ENCODE measurements around the gene PAQR7. TPM values are rescaled to one million over a fixed set of nuclear protein-coding genes. Genes with fewer than 3 reads are reported as not detected.

Gene PAQR7
- polyA plus RNA-seq, 1 donor from 2014 or later, result 4.1 TPM

- H3K9me3 ChIP-seq (ENCODE audit: low read length), result no peaks in the 10 kb centered on the region
- no peaks in the 10 kb centered on the region for H4K20me1 ChIP-seq (ENCODE audit: insufficient read depth)
- no peaks in the 10 kb centered on the region for H3F3A ChIP-seq (ENCODE audit: insufficient read depth, low read length, poor library complexity, severe bottlenecking)
- H3K27ac ChIP-seq (ENCODE audit: low read length), result no peak overlapping the region
- peaks cover 16% of the 10 kb centered on the region for H3K27me3 ChIP-seq (ENCODE audit: insufficient read depth, low read depth, low read length)
- H3K4me3 ChIP-seq (ENCODE audit: low read length), result no peak overlapping the region
- H3K36me3 ChIP-seq (ENCODE audit: insufficient read depth, low read length), result no peaks in the 10 kb centered on the region
- no peaks in the 10 kb centered on the region for H3K79me2 ChIP-seq (replicated peaks; ENCODE audit: insufficient read depth, low read length)
- H2AFZ ChIP-seq (ENCODE audit: low read depth, low read length), result no peak overlapping the region
- H3K4me2 ChIP-seq (ENCODE audit: low read length), result no peak overlapping the region
- no peaks in the 10 kb centered on the region for H3K9me2 ChIP-seq (ENCODE audit: insufficient read depth, low read length)
- H3K9ac ChIP-seq (ENCODE audit: low read length), result no peak overlapping the region
- no peak for TF ChIP-seq MXI1 (conservative IDR thresholded peaks at IDR 0.05; ENCODE audit: poor library complexity, severe bottlenecking)
- TF ChIP-seq REST (IDR thresholded peaks at IDR 0.05; ENCODE audit: borderline replicate concordance), result no peak
- TF ChIP-seq CTCF (IDR thresholded peaks at IDR 0.05; ENCODE audit: poor library complexity, severe bottlenecking), result no peak
- TF ChIP-seq TAF1 (IDR thresholded peaks at IDR 0.05; ENCODE audit: low read depth), result no peak
- no peak for TF ChIP-seq EP300 (conservative IDR thresholded peaks at IDR 0.05; ENCODE audit: poor library complexity, severe bottlenecking)
- TF ChIP-seq EZH2 (IDR thresholded peaks at IDR 0.05; ENCODE audit: borderline replicate concordance, insufficient read depth, low read length, poor library complexity, severe bottlenecking), result no peak
- no peak for TF ChIP-seq POLR2AphosphoS5 (IDR thresholded peaks at IDR 0.05)
- TF ChIP-seq RAD21 (conservative IDR thresholded peaks at IDR 0.05), result no peak
- TF ChIP-seq SMC3 (conservative IDR thresholded peaks at IDR 0.05; ENCODE audit: poor library complexity), result no peak
Observed at GRCh38 chr1:25871704-25872494, 3.6 kb downstream of the PAQR7 start.

- Histone ChIP-seq H3K4me3 (ENCODE audit: low read length) (no peak overlapping the region), H3K9me3 (ENCODE audit: low read length) (no peaks in the 10 kb centered on the region), H3K4me2 (ENCODE audit: low read length) (no peak overlapping the region), H3K79me2 (replicated peaks; ENCODE audit: insufficient read depth, low read length) (no peaks in the 10 kb centered on the region), H3K36me3 (ENCODE audit: insufficient read depth, low read length) (no peaks in the 10 kb centered on the region), H2AFZ (ENCODE audit: low read depth, low read length) (no peak overlapping the region), H3K9ac (ENCODE audit: low read length) (no peak overlapping the region), H3K27me3 (ENCODE audit: insufficient read depth, low read depth, low read length) (peaks cover 14% of the 10 kb centered on the region), H3F3A (ENCODE audit: insufficient read depth, low read length, poor library complexity, severe bottlenecking) (no peaks in the 10 kb centered on the region), H3K27ac (ENCODE audit: low read length) (no peak overlapping the region), H3K9me2 (ENCODE audit: insufficient read depth, low read length) (no peaks in the 10 kb centered on the region), H4K20me1 (ENCODE audit: insufficient read depth) (no peaks in the 10 kb centered on the region)
- TF ChIP-seq EZH2 (IDR thresholded peaks at IDR 0.05; ENCODE audit: borderline replicate concordance, insufficient read depth, low read length, poor library complexity, severe bottlenecking) (no peak), CTCF (IDR thresholded peaks at IDR 0.05; ENCODE audit: poor library complexity, severe bottlenecking) (no peak)
Observed at GRCh38 chr1:25871086-25871703, 4.3 kb downstream of the PAQR7 start.
